ENCODE results near the gene MEP1A.
"Not testable (repeated sequence)": the region's sequence is repeated elsewhere in the genome, so short reads cannot be mapped to it uniquely, and the experiment has no call there.

The MEP1A gene

GRCh38 chr6:46816626-46817025 lies 23.4 kb downstream of the MEP1A start:
- no peak overlapping the region for H3K4me3 ChIP-seq (ENCODE audit: low read length)
- no peak for DNase-seq (ENCODE audit: low read depth, low spot score)

GRCh38 chr6:46819561-46819960 lies 26.4 kb downstream of the MEP1A start:
- DNase-seq (ENCODE audit: low read depth, low spot score), result no peak
- no peak overlapping the region for H3K4me3 ChIP-seq (ENCODE audit: low read length)

GRCh38 chr6:46821458-46821881 lies 28.3 kb downstream of the MEP1A start:
- H3K4me3 ChIP-seq (ENCODE audit: low read length), result no peak overlapping the region
- no peak for DNase-seq (ENCODE audit: low read depth, low spot score)

GRCh38 chr6:46828939-46829338 lies 35.8 kb downstream of the MEP1A start:
- DNase-seq (ENCODE audit: low read depth, low spot score), result no peak
- no peak overlapping the region for H3K4me3 ChIP-seq (ENCODE audit: low read length)

- no peak overlapping the region for H3K4me3 ChIP-seq (ENCODE audit: low read length)
- no peak for DNase-seq (ENCODE audit: low read depth, low spot score)
Measured at GRCh38 chr6:46832816-46833215, 39.6 kb downstream of the MEP1A start.

- H3K4me3 ChIP-seq (ENCODE audit: low read length); DNase-seq (ENCODE audit: low read depth, low spot score): not testable (repeated sequence)
Measured at GRCh38 chr6:46834257-46834916, 41.2 kb downstream of the MEP1A start.

GRCh38 chr6:46834991-46835390 lies 41.8 kb downstream of the MEP1A start:
- DNase-seq (ENCODE audit: low read depth, low spot score); H3K4me3 ChIP-seq (ENCODE audit: low read length): not testable (repeated sequence)

GRCh38 chr6:46838033-46838432 lies 44.8 kb downstream of the MEP1A start:
- H3K4me3 ChIP-seq (ENCODE audit: low read length), result no peak overlapping the region
- no peak for DNase-seq (ENCODE audit: low read depth, low spot score)

GRCh38 chr6:46842252-46842846 lies 49.2 kb downstream of the MEP1A start:
- DNase-seq (ENCODE audit: low read depth, low spot score); H3K4me3 ChIP-seq (ENCODE audit: low read length): not testable (repeated sequence)

- H3K4me3 ChIP-seq (ENCODE audit: low read length), result no peak overlapping the region
- no peak for DNase-seq (ENCODE audit: low read depth, low spot score)
Measured at GRCh38 chr6:46845126-46845525, 51.9 kb downstream of the MEP1A start.

- peak overlapping the region; percentile 21 for H3K4me3 ChIP-seq (ENCODE audit: low read length)
- peak; percentile 17 for DNase-seq (ENCODE audit: low read depth, low spot score)
Measured at GRCh38 chr6:46848684-46849360, 55.6 kb downstream of the MEP1A start.

GRCh38 chr6:46849361-46849690 lies 56.1 kb downstream of the MEP1A start:
- H3K4me3 ChIP-seq (ENCODE audit: low read length), result no peak overlapping the region
- DNase-seq (ENCODE audit: low read depth, low spot score), result no peak

- DNase-seq (ENCODE audit: low read depth, low spot score), result no peak
- H3K4me3 ChIP-seq (ENCODE audit: low read length), result no peak overlapping the region
Measured at GRCh38 chr6:46850792-46851191, 57.6 kb downstream of the MEP1A start.

- not testable (repeated sequence) for H3K4me3 ChIP-seq (ENCODE audit: low read length); DNase-seq (ENCODE audit: low read depth, low spot score)
Measured at GRCh38 chr6:46851576-46851975, 58.4 kb downstream of the MEP1A start.

- DNase-seq (ENCODE audit: low read depth, low spot score), result not testable (repeated sequence)
Measured at GRCh38 chr6:46855966-46856365, 62.8 kb downstream of the MEP1A start.

GRCh38 chr6:46862381-46862780 lies 69.2 kb downstream of the MEP1A start:
- no peak for DNase-seq (ENCODE audit: low read depth, low spot score)

More at GRCh38 chr6:46855966-46856365, 62.8 kb downstream of the MEP1A start:
- H3K4me3 ChIP-seq (ENCODE audit: low read length), result not testable (repeated sequence)

GRCh38 chr6:46863791-46864190 lies 70.6 kb downstream of the MEP1A start:
- H3K4me3 ChIP-seq (ENCODE audit: low read length), result no peak overlapping the region
- no peak for DNase-seq (ENCODE audit: low read depth, low spot score)

More at GRCh38 chr6:46862381-46862780, 69.2 kb downstream of the MEP1A start:
- H3K4me3 ChIP-seq (ENCODE audit: low read length), result no peak overlapping the region

- no peak for DNase-seq (ENCODE audit: low read depth, low spot score)
- H3K4me3 ChIP-seq (ENCODE audit: low read length), result no peak overlapping the region
Measured at GRCh38 chr6:46865221-46865620, 72.0 kb downstream of the MEP1A start.

- no peak for DNase-seq (ENCODE audit: low read depth, low spot score)
- no peak overlapping the region for H3K4me3 ChIP-seq (ENCODE audit: low read length)
Measured at GRCh38 chr6:46867411-46867810, 74.2 kb downstream of the MEP1A start.

- DNase-seq (ENCODE audit: low read depth, low spot score), result no peak
- no peak overlapping the region for H3K4me3 ChIP-seq (ENCODE audit: low read length)
Measured at GRCh38 chr6:46876126-46876525, 82.9 kb downstream of the MEP1A start.
